ENCODE results near the gene THAP3.

THAP3 gene

DNA sequence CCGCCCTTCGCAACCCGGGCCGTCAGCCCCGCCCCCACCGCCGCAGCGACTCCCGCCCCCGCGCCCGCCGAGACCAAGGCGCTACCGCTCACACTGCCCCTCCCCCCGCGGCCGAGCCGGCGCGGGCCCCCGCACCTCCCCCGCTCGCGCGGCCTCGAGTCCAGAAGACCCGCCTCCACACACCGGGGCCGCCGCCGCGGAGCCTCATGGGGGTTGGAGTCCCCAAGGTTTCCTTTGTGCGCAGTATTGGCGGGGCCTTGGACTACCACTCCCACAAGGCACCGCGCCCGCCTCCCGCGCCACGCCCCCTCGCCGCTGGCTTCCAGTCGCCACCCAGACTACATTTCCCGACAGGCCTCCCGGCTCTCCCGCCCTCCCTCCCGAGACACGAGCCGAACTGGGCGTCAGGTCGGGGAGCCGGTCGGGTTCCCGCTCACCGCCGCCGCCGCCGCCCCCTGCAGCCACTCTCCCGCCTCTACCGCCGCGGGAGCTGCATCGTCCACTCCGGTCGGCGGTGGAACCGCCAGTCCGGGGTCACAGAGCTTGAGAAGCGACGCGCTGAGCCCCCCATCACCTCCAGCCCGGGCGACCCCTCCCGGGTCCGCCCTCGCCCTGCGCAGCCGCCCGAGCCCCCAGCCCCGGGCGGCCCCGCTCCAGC lies 11.2 kb upstream of the THAP3 start, which contains the start of gene PHF13:
TSS of gene PHF13 (plus strand) at position 371 of the 658 bp plus-strand sequence. CDS start 336 bp downstream, outside the sequence.
- peak; percentile 98 for DNase-seq

DNA sequence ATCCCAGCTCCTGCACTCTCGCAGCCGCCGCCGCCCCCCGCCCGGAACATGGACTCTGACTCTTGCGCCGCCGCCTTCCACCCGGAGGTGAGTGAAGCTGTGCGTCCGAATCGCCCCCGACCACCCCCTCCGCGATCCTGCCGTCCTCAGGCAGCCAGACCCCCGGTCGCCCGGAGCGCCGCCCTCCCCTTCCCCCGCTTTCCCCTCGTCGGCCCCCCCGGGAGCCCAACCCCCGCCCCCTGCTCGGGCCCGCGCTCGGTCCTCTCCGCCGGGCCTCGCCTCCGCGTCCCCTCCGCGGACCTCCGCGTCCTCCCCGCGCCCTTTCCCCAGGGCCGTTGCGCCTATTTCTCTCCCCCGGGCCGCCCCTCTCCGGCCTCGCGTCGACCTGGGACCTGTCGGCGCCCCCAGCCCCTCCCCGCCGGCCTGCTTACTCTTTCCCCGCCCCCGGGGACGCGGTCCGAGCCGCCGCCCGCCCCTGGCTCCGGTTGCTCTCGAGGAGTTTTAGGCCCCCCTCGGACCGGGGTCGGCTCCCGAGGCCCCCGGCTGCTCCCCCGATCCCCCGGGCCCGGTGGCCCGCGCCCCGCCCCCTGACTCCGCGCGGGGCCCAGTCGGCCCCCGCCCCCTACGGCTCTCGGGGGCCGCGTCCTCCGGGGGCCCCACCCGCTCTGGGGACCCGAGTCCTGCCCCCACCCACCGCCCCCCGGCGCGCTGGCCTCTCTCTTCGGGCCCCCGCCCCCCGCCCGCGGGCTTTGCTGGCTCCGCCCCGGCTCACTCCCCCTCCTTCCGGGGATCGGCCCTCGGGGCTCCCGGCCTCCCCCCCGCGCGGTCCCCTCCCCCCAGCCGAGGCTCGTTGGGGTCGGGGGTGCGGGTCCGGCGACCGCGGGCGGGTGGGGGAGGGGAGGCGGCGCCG lies 10.4 kb upstream of the THAP3 start:
- DNase-seq, result peak; percentile 62

DNA sequence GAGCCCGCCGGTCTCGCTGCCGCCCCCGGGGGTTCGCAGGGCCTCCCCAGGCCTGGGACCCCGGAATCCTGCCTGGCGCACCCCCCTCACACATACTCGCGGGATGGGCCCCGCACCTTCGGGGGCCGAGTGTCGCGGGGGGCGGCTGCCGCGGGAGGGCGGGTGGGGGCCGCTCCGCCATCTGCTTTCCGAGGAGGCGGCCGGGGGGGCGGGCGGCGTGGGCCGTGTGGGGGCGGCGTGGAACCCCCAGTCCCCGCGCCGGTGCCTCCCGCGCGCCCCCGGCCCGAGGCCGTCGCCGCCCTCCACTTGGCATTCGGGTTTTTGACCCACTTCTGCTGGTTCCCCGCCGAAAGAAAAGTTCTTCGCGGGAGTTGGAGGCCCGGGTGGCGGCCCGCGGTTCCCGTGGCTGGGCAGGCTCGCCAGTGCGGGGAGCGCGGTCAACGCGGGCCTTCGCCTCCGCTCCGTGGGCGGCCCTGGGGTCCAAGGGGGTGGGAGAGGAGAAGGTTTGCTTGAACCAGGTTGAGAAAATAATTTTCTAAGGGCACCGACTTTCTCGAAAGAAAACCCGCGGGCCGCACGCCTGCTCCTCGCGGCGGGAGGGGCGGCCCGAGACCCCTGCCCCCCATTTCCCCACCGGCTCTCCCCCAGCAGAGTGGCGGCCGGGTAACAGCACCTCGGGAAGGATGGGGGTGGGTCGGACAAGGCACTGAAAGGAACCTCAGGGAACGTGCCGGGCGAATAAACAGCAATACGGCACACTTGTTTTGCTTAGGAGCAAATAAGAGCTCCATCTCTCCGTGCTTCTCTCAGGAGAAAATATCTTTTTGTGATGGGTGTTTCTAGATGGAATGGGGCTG lies 9.5 kb upstream of the THAP3 start:
- peak; percentile 7 for DNase-seq

DNA sequence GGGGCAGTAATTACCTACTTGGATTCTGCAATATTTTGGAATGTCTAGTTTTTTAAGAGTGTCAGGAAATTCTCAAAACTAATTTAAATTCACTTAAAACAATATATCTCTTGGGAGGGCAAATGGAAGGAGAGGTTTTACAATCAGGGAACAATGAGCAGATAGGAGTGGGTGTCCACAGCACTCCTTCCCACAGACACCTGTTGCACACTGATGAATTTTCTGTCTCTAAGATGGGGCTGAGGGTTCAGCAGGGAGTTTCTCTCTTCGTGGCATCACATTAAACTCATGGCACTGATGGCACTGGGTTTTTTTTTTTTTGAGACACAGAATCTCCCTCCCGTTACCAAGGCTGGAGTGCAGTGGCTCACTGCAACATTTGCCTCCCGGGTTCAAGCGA lies 5.6 kb upstream of the THAP3 start:
- DNase-seq, result no peak

DNA sequence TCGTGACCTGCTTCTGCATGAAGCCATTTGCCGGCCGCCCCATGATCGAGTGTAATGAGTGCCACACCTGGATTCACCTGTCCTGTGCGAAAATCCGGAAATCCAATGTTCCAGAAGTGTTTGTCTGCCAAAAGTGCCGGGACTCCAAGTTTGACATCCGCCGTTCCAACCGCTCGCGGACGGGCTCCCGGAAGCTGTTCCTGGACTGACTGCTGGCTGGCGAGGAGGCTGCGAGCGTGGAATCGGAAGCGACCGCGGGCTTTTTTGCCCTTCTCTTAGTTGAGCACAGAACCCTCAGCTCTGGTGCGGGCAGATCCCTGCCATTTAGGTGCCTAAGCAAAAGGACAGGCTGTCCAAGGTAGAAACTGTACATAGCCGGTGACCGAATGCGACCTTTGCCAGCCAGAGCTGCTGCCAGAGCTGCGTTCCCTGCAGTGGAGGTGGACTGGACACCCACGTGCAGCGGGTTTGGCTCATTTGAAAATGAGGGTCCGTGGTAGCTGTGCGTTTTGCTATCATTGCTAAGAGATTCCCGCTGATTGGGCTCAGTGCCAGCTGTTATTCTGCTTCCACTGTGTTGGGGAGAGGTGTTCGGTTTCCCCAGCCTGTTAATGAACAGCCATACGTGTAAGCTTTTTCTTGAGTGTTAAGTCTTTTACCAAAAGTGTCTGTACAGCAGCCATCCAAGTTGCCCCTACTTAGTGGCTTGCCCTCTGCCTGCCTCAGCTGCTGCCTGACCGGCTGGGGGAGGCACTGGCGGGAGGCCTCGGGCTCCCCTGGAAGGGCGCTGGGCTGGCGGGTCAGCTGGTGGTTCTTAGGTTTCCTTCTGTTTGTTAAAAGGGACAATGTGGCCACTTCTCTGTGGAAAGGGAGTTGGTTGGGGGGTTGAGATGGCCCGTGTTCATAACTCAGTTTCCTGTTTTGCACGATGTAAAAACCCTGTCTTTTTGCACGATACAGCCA lies 3.0 kb upstream of the THAP3 start:
- DNase-seq, result no peak

DNA sequence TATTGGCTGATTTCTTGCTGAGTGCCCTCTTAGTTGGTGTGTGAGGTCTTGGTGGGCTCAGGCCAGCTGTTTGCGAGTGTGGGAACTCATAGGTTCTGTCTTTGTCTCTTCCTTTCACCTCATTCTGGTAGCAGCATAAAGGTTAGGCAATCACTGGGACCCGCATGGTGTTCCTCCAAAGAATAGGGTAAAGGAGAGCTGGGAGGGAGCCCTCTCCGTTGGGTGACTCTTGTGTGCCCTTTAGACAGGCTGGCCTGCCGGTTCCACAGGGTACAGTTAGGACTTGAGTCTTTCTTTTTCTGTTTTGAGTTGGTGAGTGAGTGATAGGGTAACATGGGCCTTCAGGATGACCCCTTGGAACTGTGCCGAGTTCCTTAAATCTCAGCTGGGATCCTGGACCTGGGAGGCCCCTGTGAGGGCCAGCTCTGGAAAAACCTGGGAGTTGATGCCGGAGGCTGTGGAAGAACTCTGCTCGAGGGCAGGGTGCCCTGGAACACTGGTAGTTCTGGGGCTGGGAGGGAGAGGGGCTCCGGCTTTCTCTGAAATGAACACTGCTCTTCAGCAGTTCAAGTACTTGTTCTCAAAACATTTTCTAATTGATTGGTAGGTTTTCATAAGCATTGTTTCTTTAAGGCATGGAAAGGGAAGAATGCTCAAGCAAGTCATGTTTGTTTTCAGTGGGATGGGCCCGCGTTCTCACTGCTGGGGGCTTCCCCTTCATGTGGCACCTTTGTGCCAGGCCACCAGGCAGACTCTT lies 2.1 kb upstream of the THAP3 start:
- DNase-seq, result no peak

DNA sequence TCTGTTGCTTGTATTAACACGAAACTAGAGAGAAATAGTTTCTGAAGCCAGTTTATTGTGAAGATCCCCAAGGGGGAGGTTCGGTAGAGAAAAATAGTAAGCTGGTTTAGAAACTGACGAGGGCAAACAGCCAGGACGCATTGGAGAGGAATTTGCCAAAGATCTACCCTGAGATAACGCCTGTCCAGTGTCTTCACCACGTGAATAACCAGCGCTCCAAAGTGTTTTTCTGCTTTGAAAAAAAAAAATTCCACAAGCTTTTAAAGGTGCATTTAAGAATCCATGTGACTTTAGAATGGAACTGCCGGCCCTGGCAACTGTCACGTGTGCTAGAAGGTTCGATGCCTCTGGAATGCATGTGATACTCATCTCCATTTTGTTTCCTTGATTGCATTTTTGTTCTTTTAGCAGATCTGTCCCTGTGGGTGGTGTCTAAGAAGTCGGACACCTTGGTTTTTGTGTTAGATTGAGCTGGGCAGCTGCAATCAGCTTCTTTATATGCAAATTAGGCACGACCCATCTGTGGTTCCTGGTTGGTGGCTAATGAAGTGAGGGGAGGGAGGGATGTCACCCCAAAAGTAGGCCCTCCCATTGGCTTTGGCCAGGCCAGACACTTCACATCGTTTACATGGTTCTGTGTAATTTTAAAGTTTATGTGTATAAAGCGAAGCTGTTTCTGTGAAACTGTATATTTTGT lies 1.3 kb upstream of the THAP3 start:
- no peak for DNase-seq

DNA sequence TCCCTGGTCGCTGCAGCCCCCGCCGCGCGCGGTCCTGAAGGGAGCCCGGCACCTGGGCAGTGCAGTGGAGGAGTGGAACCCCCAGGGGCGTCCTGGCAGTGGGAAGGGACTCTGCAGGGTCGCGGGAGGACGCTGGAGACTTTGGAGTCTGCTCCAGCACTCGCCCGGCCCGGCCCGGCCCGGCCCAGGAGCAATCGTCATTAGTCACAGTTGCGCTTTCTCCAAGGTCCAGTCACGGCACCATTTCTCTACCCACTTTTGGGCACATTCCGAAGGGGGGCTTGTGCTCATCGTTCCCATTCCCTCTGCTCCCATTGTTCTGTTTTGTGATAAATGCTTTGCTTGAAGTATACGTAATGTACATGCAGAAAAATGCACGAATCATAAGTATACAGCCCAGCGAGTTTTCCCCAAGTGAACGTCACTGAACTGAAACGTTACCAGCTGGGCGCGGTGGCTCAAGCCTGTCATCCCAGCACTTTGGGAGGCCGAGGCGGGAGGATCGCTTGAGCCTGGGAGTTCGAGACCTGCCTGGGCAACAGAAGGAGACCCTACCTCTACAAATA lies 999 bp downstream of the THAP3 start:
- no peak for DNase-seq

DNA sequence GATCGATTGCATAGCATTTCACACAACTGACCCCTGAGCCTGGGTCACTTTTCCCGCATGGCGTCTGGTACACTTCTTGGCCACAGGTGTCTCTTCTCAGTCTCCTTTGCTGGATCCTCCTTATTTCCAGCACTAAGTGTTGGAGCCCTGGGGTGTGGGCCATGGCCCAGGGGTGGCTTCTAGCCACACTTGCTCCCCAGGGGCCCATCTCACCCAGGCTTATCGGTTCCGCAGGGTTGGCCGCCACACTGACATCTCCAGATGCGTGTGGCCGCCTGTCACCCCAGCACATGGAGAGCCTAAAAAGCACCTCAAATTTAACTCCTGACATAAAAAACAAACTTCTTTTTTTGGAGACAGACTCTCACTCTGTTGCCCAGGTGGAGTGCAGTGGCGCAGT lies 2.4 kb downstream of the THAP3 start:
- DNase-seq, result no peak

DNA sequence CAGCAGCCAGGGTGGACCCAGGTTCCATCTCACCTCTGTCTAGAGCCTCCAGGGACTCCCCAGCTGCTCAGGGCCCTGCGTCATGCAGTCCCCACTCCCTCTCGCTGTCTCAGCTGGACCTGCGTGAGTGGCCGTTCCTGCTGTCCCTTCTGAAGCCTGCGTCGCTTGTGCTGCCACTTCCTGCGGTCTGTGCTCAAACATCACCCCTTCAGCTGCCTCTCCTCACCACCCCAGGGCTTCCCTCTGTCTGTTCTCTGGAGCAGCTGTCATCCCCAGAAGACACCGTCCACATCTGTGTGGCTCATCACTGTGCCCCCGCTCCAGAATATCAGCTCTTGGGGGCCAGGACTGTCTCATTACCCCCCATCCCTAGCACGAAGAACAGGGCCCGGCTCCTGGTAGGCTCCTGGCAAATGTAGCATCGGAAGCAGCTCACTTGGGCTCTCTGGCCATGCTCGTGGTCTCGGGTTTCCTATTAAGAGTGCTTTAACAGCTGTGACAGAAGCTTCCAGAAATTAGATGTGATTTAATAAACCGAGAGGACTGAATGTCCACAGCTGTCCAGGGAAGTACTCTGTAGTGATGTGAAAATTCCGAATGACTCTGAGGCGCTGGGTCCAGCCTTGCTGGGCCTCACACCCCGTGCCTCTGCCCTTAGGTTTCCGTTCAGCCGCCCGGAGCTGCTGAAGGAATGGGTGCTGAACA lies 3.3 kb downstream of the THAP3 start:
- DNase-seq, result no peak

DNA sequence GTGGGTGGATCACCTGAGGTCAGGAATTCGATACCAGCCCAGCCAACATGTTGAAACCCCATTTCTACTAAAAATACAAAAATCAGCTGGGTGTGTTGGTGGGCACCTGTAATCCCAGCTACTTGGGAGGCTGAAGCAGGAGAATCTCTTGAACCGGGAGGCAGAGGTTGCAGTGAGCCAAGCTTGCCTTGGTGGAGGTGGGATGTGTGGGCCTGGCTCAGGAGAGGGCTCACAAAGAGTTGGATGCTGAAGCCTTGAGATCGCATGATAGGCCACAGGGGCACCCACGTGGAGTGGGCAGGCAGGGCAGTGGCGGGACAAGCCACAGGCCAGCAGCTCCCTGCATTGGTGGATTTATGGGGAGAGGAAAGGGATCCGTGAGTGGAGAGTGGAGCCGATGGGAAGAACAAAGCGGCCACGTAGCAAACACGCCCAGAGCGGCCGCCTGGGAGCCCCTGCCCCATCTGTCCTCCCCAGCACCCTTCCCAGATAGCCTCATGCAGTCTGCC lies 4.4 kb downstream of the THAP3 start:
- no peak for DNase-seq

DNA sequence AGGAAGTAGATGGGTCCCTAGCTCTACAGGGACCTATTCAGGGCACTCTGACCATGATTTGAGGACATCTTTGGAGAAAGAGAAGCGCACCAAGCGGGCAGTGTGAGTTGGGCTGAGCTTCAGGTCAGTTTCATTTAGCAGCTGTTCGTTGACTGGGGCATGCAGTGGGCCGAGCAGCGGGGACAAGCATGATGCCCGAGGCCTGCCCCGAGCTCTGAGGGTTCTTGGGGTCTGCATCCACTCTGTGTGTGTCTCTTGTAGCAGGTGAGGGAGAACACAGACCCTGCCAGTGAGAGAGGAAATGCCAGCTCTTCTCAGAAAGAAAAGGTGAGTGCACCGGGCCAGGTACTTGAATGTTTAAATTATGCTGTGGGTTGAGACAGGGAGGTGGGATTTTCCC lies 5.4 kb downstream of the THAP3 start:
- no peak for DNase-seq

DNA sequence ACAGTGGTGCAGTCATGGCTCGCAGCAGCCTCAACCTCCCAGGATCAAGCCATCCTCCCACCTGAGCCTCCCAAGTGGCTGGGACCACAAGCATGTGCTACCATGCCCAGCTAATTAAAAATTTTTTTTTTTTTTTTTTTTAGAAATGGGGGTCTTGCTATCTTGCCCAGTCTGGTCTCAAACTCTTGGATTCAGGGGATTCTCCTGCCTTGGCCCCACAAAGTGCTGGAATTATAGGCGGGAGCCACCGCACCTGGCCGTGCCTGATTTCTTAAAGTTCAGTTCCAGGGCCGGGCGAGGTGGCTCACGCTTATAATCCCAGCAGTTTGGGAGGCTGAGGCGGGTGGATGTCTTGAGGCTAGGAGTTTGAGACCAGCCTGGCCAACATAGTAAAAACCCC lies 6.4 kb downstream of the THAP3 start:
- no peak for DNase-seq

DNA sequence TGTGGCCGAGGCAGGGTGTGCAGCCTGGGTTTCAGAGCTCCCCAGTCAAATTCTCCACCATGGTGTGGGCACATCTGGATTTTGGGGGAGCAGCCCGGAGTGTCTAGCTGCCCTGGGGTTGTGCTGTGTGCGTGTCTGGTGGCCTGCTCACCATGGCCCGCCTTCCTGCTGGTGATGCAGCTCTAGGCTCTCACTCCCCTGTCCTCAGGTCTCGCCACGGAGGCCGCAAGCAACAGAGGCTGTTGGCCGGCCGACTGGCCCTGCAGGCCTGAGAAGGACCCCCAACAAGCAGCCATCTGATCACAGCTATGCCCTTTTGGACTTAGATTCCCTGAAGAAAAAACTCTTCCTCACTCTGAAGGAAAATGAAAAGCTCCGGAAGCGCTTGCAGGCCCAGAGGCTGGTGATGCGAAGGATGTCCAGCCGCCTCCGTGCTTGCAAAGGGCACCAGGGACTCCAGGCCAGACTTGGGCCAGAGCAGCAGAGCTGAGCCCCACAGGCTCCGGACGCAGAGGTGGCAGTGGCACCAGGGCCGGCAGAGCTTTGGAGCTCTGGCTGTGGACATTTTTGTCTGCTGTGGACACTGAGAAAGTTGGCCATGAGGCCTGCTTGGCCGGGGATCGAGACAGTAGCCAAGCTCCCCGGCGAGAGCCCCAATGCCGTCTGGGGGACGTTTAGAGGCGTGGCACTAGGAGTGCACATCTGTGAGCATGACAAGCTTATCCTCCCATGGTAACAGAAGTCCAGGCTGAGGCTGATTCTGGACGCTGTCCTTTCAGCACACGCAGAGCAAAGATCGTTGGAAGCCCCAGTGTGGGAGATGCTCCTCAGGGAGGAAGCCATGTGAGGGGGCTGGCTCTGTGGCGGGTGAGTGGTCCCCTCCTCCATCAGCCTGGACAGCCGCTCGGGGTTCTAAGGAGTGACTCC lies 8.2 kb downstream of the THAP3 start:
- no peak for DNase-seq

DNA sequence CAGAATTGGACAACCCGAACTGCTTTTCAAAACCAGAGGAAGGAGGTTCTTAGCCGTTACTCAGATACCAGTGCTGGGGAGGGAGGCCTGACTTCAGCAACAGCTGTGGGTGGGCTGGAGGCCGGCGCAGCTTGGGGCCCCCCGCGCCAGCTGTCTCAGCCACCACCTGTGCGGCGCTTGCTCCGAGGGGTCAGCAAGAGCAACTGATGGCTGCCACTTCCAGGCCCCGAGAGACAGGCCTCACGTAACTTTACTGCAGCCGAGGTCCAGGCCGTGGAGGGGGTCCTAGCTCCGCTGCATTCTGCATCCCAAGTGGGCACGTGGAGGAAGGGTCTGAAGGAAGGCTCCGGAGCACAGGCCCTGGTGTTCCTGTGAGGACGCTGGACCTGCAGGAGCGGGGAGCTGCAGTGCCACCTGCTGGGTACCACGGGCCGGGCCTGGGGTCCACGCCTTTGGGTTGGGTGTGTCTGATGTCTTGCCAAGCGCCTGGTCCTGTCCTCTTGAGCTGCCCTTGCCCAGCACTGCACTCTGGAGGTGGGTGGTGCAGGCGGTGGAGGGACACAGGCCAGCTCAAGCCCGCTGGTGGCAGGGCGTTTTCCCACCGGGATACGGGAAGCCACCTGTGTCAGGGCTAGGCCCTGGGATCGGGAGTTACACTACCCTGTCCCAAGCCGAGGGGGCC lies 9.8 kb downstream of the THAP3 start:
- peak; percentile 2 for DNase-seq

DNA sequence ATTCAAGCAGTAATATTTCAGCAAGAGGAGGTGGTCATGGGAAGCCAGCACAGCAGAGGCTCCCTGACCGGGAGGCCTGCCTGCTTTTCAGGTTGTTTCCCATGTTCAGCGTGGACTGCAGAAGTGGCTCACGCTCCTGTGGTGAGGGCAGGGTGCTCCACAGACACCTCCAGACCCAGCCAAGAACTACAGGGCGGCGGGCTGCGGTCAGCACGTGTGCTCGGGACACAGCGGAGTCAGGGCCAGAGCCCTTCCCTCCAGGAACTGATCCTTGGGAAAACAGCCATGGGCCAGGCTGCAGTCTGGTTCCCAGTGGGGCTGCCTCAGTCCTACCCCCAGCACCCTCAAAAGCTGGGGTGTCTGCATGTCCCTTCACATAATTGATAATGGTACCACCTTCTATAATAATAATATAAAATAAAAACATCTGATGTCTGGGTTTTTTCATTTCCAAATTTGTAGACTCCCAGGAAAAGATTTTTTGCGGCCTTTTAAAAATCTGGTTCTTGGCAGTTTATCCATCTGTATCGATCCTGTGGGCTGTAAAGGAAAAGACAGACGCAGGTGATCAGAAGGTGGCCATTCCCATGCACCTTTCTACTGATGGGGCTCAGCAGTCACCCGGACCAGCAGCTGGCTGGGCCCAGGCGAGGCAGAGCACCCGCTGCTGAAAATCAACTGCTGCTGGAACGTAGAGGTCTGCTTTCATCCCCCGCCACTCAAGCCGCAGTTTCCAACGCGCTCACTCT lies 10.7 kb downstream of the THAP3 start:
- no peak for DNase-seq
